Dermis microvascular lymphatic vessel endothelial cell (primary cell): ENCODE data around the gene MICAL3. TPM values are rescaled to one million over a fixed set of nuclear protein-coding genes. Genes with fewer than 3 reads are reported as not detected.
"Not testable (repeated sequence)": the region's sequence is repeated elsewhere in the genome, so short reads cannot be mapped to it uniquely, and the experiment has no call there.

Experiments used
- DNase-seq, 2 donors: peaks; one replicate each; pipeline versions ENCODE4 v3.0.0 to v3.0.0-alpha.2; 2010; ENCODE audit warnings: low read depth in 2 of 2
- total RNA-seq: library from RNA; depleted of rRNA; stranded (reverse); fragments of >200 nt; gene quantifications from 2 replicates; pipeline ENCODE4 v1.2.1, GENCODE V29; 2014

The MICAL3 gene
- total RNA-seq, 1 donor from 2014 or later: 14.8 TPM

DNA sequence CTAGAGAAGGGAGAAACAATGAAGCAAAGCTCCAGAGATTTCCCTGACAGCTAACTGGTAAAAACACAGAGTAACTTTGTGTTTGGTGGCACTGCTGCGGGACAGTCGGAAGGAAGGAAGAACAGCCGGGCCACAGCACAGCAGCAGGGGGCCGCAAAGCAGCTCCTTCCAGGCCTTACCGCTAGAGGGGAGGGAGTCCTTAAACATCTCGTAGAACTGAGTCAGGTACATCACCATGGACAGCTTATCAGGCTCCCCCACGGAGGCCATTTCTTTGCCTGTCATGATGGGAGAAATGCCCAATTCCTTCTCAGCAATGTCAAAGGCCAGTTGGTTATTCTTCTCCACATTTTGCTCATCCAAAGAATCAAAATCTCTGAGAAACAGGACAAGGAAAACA, 135.5 kb downstream of the MICAL3 start:
- peak in 1 of 2 donors; percentile 62 for DNase-seq

- no peak for DNase-seq
Measured at GRCh38 chr22:17888439-17888838, 135.9 kb downstream of the MICAL3 start.

DNA sequence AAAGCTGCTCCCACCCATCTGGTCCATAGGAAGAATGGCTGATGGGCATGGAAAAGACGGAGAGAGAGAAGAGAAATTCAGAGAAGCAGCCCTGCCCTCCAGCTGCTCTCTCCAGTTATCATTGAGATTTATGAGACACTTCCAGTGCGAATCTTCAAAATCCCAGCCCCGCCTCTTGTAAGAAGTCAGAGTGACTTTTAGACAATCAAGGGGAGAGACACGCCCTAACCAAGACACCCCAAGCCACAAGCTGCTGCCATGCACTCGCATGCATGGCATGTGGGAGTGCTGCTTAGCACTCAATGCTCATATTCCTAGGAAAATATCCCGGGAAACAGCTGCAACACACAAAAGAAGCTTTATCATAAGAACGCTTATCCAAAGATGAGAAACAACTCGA, 139.5 kb downstream of the MICAL3 start:
- DNase-seq: no peak

- DNase-seq: no peak
Measured at GRCh38 chr22:17884084-17884483, 140.3 kb downstream of the MICAL3 start.

- DNase-seq: no peak
Measured at GRCh38 chr22:17883356-17883755, 141.0 kb downstream of the MICAL3 start.

- no peak for DNase-seq
Measured at GRCh38 chr22:17882727-17883126, 141.6 kb downstream of the MICAL3 start.

GRCh38 chr22:17882162-17882561, 142.2 kb downstream of the MICAL3 start:
- no peak for DNase-seq

GRCh38 chr22:17881366-17881765, 143.0 kb downstream of the MICAL3 start:
- no peak for DNase-seq

DNA sequence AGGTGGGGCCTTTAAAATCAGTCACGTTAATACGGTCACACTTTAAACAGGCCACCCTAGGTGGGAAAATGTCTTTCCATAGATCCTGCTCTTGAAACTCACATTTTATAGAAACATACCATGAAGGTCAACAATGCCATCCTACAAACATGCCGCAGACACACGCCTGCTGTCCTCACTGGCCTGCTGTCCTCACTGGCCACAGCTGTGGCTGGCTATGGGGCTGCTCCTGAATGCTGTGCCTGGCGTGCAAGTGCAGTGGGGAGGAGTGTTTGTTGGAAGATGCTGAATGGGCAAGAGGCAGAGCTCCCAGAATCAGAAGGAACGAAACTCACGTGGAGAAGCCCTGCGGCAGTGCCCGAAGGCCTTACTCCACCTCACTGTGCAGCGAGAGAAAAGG, 143.9 kb downstream of the MICAL3 start:
- no peak for DNase-seq

GRCh38 chr22:17880020-17880419, 144.3 kb downstream of the MICAL3 start:
- no peak for DNase-seq

DNA sequence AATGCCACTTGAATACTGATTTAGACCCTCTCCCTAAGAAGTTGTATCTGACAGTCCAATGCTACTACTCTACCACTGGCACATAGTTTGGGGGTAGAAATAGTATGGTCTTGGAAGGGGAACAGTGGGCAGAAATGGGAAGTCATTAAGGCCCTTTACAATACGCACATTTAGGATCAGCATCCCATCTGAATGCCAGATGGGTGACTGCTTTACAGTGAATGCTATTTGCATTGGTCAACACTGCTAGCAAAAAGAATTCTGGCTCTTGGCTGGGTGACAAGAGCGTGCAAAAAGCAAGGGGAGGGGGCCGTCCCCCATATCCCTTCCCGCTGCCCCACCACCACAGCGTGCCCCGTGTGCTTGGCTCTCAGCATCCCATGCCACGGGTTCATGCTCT, 145.4 kb downstream of the MICAL3 start:
- DNase-seq: no peak

DNA sequence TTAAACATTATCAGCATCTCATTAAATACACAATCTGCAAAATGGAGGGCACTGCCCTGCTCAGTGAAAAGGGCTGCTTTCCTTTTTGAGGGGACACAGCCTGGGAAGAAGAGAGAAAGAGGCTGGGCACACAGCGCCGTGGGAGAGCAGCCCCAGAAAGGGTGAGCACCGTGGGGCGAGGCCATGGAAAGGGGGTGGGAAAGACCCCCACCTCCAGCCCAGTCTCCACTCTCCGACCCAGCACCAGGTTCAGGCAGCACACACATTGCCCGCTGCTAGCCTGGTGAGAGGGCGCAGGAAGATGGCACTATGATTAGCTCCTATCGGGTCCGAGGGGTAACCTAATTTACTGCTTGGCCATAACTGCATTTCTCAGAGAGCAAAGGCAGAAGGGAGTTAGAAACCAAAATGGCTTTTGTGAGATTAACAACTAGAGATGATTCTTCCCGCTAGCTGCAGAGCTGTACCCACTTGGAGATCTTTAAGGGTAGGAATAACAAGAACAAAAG, 146.1 kb downstream of the MICAL3 start:
- no peak for DNase-seq

DNA sequence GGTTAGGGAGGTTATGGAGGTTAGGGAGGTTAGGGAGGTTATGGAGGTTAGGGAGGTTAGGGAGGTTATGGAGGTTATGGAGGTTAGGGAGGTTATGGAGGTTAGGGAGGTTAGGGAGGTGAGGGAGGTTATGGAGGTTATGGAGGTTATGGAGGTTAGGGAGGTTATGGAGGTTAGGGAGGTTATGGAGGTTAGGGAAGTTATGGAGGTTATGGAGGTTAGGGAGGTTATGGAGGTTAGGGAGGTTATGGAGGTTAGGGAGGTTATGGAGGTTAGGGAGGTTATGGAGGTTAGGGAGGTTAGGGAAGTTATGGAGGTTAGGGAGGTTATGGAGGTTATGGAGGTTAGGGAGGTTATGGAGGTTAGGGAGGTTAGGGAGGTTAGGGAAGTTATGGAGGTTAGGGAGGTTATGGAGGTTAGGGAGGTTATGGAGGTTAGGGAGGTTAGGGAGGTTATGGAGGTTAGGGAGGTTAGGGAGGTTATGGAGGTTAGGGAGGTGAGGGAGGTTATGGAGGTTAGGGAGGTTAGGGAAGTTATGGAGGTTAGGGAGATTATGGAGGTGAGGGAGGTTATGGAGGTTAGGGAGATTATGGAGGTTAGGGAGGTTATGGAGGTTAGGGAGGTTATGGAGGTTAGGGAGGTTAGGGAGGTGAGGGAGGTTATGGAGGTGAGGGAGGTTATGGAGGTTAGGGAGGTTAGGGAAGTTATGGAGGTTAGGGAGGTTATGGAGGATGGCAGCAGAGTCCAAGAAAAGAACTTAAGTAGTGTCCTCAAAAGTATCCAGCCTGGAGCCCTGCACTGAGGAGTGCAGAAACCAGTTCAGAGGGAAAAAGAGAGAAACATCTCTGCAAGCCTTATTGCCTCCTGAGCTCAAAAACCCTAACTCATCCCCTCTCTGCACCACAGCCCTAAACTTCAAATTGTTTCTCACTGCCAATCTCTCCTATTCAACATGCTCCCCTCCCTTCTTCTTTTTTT, 147.2 kb downstream of the MICAL3 start:
- not testable (repeated sequence) for DNase-seq

GRCh38 chr22:17876306-17876831, 148.0 kb downstream of the MICAL3 start:
- no peak for DNase-seq

- DNase-seq: no peak
Measured at GRCh38 chr22:17875631-17876030, 148.7 kb downstream of the MICAL3 start.

GRCh38 chr22:17875156-17875555, 149.2 kb downstream of the MICAL3 start:
- DNase-seq: no peak

- DNase-seq: no peak
Measured at GRCh38 chr22:17874231-17874905, 150.0 kb downstream of the MICAL3 start.

GRCh38 chr22:17873804-17874203, 150.6 kb downstream of the MICAL3 start:
- no peak for DNase-seq

GRCh38 chr22:17873116-17873515, 151.2 kb downstream of the MICAL3 start:
- DNase-seq: no peak

DNA sequence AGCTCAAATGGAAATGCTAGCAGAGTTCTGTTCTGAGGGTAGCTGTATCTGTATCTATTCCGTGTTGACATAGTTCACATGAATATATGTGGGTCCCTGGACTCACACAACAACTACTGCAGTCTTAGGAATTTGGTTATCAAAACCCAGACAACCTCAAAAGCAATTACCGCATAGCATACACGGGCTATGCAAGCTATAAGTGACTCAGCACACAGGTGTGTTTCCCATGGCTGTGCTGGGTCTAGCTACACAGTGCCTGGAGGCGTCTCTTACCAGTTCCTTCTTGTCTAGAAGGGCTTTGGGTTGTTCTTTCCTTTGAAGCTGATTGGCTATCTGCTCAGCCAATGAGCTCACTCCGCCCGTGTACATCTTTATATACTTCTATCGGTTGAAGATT, 151.9 kb downstream of the MICAL3 start:
- no peak for DNase-seq

GRCh38 chr22:17871726-17872458, 152.5 kb downstream of the MICAL3 start:
- no peak for DNase-seq

GRCh38 chr22:17870407-17870806, 154.0 kb downstream of the MICAL3 start:
- no peak for DNase-seq
